GM18508 (cell line): ENCODE results near the gene RRAGD.
A peak's percentile ranks its signal among the peaks of the same experiment; 100 is the strongest.

ENCODE experiments used
- ATAC-seq: cut with Tn5 transposase; IDR thresholded peaks from one replicate; pipeline ENCODE4 v1.9.1; 2021; ENCODE audit warnings: moderate number of reproducible peaks; ENCODE audit not compliant: insufficient read depth, unreplicated experiment

The RRAGD gene

DNA sequence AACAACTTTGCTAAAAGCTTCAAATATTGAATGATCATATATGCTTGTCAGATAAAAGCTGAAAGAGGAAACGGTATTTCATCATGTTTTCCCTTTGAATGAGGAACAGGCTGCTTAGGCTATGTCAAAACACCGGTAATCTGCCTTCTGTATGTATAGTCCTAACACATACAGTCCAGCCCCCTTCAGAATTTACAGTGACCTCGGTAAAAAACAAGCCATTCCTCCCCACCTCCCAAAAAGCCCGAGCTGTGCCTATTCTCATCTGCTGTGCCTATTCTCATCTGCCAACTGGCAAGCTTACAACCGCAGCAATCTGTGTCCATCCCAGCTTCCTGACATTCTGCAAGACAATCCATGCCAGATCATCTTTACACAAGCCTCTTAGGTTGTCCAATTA is 32.8 kb downstream of the RRAGD start:
- ATAC-seq, result no peak

GRCh38 chr6:89378628-89379027 is 33.4 kb downstream of the RRAGD start:
- no peak for ATAC-seq

GRCh38 chr6:89375427-89376267 is 36.4 kb downstream of the RRAGD start:
- ATAC-seq, result peak; percentile 72

DNA sequence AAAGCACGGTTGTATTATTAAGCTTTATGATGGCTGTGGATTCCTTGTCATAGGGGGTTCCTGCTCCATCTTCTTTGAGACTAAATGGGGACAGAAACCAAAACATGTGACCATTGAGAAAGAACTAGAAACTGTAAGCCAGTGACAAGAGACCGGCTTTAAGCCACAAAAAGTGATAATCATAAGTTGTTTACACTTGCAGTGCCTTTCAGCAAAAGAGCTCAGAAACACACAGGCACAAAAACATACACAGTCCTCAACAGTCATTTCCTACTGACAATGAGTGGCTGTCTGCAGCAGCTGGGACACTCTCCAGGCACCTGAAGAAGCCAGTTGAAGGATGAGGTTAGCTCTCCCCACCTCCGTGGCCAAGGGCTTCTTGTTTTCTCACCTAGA is 39.6 kb downstream of the RRAGD start:
- peak; percentile 26 for ATAC-seq

DNA sequence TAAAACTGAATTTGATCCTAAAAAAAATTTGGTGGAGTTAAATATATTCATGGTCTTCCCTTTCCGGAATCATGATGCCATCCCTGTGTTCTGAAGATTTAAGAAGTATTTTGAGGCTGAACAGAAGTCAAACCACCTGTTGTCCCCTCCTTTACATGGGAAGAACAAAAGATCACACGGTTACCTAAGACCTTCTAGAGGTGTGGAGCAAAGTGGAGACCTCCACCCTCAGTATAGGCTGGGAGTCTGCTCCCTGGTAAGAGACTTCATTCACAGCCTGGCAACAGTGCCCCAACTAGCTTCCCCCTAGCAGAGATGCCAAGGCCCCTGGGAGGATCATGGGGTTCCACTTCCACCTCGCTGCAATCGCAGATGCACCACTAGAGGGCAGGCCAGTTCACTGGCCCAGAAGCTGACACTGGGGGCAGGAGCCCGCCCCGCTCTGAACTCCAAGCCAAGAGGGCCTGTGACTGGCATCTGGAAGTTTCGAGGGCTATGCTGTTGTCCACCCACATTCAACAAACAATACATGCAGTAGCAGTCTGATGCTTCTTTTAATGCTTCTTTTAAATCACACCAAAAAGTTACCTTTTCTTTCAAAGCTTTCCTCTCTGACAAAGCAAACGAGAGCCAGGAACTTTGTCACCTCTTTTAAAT is 40.1 kb downstream of the RRAGD start:
- peak; percentile 44 for ATAC-seq

GRCh38 chr6:89368999-89369398 is 43.1 kb downstream of the RRAGD start:
- ATAC-seq, result no peak

- ATAC-seq, result no peak
Observed at GRCh38 chr6:89368107-89368506, 44.0 kb downstream of the RRAGD start.

GRCh38 chr6:89364586-89364985 is 47.5 kb downstream of the RRAGD start:
- ATAC-seq, result no peak

DNA sequence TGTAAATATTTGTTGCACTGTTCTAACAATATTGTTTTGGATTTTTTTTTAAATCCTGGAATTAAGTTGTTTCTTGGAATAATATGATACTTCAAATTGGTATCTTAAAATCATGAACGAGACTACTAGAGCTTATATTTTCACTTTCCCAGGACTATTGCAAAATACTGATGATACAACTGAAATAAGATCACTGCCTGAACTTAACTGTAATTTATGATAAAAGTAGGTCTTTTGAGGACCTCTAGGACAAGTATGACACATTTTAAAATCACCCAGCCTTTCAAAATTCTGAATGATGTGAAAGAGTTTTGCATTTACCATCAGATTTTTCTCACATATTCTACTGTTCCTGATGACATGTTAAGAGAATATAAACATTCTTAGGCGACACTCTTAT is 50.9 kb downstream of the RRAGD start:
- no peak for ATAC-seq

GRCh38 chr6:89360415-89360999 is 51.6 kb downstream of the RRAGD start:
- peak; percentile 47 for ATAC-seq

- ATAC-seq, result no peak
Observed at GRCh38 chr6:89359561-89359960, 52.5 kb downstream of the RRAGD start.

DNA sequence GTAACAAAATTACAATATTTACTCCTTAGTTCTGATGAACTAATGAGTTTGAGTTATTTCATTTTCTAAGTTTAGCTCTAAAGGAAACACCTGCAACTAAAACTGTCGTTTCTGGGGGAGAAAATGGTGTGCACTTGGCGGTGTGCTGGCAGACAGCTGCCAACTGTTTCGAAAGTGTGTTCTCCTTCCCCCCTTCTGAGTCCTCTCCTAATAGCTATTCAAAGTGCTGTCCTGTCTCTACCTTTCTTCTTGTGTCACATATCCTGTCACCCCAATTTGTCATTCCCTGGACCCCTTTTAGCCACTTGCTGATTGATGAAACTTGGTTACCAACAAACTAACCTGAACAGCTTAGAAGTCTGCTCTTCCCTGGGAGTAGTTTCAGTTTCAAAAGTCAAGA is 54.7 kb downstream of the RRAGD start:
- peak; percentile 38 for ATAC-seq

GRCh38 chr6:89356642-89357170 is 55.4 kb downstream of the RRAGD start:
- no peak for ATAC-seq

DNA sequence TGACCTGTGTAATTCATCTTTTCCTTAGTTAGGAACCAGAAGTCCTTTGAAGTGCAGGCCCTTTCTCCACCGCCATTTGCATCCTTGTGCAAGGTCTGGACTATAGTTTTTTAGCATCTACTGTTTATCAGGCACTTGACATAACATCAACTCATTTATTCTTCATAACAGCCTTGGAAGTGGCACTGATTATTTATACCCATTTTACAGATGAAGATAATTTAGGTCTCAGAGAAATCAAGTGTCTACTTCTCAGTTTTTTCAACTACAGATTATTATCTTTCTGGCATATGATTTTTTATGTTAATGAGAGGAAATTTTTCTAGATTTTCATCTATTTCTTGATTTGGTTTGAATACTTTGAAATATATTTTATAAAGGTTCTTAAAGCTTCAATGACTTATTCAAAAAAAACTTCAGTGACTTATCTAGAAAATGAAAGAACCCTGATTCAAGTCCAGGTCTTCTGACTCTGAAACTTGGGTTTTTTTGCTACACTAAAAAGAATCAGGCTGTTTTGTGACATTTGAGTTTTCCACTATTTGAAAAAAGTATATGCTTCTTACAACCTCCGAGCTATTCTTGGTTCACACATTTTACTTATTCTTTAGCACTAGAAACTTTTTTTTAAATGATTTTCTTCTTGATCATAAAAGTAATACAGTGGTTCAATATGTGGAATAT is 56.4 kb downstream of the RRAGD start:
- no peak for ATAC-seq

GRCh38 chr6:89353702-89354392 is 58.2 kb downstream of the RRAGD start:
- no peak for ATAC-seq

- no peak for ATAC-seq
Observed at GRCh38 chr6:89353118-89353556, 58.9 kb downstream of the RRAGD start.

DNA sequence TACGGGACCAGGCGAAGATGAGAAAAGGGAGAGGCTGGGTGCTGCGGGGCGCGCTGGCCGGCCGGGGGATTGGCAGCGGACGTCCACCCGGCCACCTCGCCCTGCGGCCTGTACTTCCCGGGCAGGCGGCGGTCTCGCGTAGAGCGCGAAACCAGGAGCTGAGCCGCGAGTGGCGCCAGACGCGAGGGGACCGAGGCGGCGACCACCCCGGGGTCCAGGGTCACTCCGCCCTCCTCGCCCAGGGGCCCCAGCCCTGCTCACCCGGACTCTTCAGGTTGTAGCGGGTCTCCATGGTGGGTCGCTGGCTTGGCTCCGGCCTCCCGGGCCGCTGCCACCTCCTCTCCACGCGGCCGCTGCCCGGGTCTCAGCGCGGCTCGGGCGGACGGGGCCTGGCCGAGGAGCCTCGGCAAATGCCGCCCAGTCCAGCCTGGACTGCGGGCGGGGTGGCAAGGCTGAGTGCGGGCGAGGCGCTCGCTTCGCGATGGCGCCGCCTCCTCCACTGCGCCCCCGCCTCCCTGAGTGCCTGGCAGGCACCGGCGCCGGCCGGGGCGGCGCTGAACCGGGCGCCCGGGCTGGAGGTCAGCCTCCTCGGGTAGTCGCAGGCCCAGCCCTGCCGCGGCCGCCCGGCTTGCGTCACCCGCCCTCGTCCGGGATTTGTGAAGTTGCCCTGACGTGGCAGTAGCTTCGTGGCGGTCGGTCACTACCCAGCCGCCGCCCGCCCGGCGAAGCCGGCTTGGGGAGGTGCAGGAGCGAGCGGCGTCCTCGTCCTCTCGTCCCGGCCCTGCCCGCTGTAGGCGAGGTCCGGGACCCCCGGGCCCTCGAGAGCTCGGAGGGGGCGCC is 59.6 kb downstream of the RRAGD start, which contains the start of gene UBE2J1:
TSS of gene UBE2J1 (minus strand) at position 445 of the 840 bp plus-strand sequence. CDS start at position 292, 153 bp downstream.
- ATAC-seq, result no peak

DNA sequence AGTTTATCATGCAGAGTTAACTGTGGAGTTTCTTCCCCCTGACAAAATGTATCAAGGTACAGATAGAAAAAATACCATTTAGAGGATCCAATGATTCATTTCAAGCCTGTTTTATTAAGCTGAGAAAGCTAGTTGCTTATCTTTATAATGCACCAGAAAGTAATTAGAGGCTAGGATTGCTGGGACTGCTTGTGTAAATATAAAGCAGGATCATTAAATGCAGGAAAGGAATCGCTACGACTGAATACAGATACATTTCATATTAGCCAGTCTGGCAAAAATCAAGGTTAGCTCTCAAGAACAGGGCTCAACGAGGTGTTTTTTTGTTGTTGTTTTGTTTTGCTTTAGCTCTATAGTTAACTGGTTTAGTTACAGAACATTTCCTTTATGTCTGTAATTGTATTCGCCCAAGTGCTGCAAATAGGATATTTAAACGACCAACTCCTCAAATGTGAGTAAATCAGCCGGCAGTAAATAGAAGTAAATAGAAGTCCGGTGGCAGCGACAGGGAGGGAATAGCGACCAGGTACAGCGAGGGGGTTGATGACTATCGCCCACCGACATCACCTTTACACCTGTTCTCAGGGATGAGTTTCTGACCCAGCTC is 60.3 kb downstream of the RRAGD start:
- ATAC-seq, result no peak
